Tibial nerve (tissue), 3 donors: ENCODE results near the gene ZNF804B.

Experiments
- POLR2A ChIP-seq, 2 donors: fragments of 450-650 bp; IDR thresholded peaks; one replicate each; pipeline ENCODE4 v1.6.1; 2017; ENCODE audit warnings: antibody characterized with exemption in 2 of 2, mild to moderate bottlenecking in 2 of 2, moderate library complexity in 2 of 2
- TF ChIP-seq, protein P1 (sequence below), 5 experiments: fragments of 200-600 bp in 3 of 5; fragments of 450-650 bp in 2 of 5; sonication (generic) in 3 of 5; IDR thresholded peaks; one replicate each; pipeline ENCODE4 v1.5.1; 2016 to 2019; ENCODE audit warnings: antibody characterized with exemption in 5 of 5, mild to moderate bottlenecking in 3 of 5, moderate library complexity in 2 of 5

- TF ChIP-seq, protein P1, sequence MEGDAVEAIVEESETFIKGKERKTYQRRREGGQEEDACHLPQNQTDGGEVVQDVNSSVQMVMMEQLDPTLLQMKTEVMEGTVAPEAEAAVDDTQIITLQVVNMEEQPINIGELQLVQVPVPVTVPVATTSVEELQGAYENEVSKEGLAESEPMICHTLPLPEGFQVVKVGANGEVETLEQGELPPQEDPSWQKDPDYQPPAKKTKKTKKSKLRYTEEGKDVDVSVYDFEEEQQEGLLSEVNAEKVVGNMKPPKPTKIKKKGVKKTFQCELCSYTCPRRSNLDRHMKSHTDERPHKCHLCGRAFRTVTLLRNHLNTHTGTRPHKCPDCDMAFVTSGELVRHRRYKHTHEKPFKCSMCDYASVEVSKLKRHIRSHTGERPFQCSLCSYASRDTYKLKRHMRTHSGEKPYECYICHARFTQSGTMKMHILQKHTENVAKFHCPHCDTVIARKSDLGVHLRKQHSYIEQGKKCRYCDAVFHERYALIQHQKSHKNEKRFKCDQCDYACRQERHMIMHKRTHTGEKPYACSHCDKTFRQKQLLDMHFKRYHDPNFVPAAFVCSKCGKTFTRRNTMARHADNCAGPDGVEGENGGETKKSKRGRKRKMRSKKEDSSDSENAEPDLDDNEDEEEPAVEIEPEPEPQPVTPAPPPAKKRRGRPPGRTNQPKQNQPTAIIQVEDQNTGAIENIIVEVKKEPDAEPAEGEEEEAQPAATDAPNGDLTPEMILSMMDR (IDR thresholded peaks at IDR 0.05), result no peak
- TF ChIP-seq POLR2A (IDR thresholded peaks at IDR 0.05), result no peak
Measured at GRCh38 chr7:88761779-88762178, 2.3 kb downstream of the ZNF804B start.
